GM13977 (cell line): ENCODE data around the gene HYDIN.

ENCODE experiments used
- DNase-seq: peaks from one replicate; pipeline ENCODE4 v3.0.0; 2012; ENCODE audit warnings: low spot score
- in situ Hi-C: fragments of 300-500 bp; cut with MboI; formaldehyde crosslinking; loops from one replicate; pipeline ENCODE4 v1.12.0; 2022; ENCODE audit warnings: low sequenced_read_pairs, low pct_unique_long_range_greater_than_20kb, mixed read lengths, inconsistent platforms; ENCODE audit not compliant: unreplicated experiment
- TF ChIP-seq, protein P1 (sequence below): IDR thresholded peaks from 2 replicates; pipeline ENCODE4 v1.5.1; 2012; ENCODE audit warnings: mild to moderate bottlenecking, control low read depth; ENCODE audit not compliant: insufficient read depth; ENCODE audit errors: extremely low read depth, missing control alignments

HYDIN gene

DNA sequence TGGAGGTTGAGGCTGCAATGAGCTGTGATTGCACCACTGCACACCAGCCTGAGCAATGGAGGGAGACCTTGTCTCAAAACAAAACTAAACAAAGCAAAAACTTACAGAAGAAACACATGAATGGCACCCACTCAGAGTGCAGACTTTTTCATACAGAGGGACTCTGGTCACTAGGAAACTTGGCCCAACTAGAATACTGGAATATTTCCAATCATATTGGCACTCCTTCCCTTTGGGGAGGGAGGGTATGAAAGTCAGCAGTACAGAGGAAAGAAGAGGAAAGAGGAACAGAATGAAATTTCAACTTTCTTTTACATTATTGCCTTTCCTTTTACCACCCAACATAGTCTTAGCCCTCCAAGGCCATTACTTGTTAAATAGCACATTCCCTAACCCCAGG, 30.5 kb upstream of the HYDIN start:
- DNase-seq = no peak
- TF ChIP-seq, protein P1, sequence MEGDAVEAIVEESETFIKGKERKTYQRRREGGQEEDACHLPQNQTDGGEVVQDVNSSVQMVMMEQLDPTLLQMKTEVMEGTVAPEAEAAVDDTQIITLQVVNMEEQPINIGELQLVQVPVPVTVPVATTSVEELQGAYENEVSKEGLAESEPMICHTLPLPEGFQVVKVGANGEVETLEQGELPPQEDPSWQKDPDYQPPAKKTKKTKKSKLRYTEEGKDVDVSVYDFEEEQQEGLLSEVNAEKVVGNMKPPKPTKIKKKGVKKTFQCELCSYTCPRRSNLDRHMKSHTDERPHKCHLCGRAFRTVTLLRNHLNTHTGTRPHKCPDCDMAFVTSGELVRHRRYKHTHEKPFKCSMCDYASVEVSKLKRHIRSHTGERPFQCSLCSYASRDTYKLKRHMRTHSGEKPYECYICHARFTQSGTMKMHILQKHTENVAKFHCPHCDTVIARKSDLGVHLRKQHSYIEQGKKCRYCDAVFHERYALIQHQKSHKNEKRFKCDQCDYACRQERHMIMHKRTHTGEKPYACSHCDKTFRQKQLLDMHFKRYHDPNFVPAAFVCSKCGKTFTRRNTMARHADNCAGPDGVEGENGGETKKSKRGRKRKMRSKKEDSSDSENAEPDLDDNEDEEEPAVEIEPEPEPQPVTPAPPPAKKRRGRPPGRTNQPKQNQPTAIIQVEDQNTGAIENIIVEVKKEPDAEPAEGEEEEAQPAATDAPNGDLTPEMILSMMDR = no peak
- in situ Hi-C loops = no loop called here

DNA sequence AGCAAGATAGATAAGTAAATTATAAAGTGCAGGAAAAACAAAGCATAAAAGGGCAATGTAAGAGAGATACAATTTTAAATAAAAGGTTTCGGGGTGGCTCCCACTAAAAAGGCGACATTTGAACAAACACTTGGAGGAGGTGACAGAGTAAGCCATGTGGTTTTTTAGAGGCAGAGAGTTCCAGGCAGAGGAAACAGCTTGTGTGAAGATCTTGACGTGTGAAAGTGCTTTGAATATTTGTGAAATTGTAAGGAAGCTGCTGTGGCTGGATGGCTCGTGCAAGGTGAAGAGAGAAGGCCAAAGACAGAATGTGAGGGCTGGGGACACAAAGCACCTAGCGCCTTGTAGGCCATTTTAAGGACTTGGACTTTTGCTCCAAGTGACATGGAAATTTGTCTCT, 28.6 kb upstream of the HYDIN start:
- in situ Hi-C loops = no loop called here
- DNase-seq = no peak
- TF ChIP-seq, protein P1 = no peak

DNA sequence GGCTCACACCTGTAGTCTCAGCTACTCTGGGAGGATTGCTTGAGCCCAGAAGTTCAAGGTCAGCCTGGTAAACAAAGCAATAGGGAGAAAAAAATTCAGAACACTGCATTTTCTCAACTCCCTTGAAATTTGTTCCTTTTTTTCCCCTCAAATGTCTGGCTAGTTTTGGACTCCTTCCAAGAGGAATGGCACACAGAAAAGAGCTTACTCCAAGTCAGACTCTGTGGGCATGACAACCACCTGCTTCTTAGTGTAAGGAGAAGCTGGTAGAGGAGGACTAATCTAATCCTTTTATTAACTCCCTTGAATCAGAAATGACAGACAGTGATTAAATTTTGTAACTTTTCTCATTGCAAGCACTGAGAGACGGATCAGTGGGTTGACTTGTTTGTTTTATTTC, 27.9 kb upstream of the HYDIN start:
- TF ChIP-seq, protein P1 = no peak

DNA sequence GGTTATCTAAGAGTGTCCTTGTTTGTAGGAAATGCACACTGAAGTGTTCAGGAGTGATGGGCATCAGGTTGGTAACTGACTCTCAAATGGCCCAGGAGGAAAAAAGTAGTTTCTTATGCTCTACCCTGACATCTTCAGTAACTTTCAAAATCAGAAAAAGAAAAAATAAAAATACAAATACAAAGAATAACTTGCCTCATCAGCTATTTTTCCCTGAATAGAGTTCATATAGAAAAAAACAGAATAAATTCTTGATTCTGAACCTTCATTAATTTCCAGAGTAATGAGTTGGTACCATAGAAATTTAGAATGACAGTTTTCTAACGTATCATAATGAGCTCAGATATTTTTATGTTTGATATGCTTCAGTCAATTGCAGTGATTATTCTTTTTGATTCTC, 27.2 kb upstream of the HYDIN start:
- in situ Hi-C loops = no loop called here
- DNase-seq = no peak
- TF ChIP-seq, protein P1 = no peak

More for the DNA sequence above, 27.9 kb upstream of the HYDIN start:
- in situ Hi-C loops = no loop called here
- no peak for DNase-seq

DNA sequence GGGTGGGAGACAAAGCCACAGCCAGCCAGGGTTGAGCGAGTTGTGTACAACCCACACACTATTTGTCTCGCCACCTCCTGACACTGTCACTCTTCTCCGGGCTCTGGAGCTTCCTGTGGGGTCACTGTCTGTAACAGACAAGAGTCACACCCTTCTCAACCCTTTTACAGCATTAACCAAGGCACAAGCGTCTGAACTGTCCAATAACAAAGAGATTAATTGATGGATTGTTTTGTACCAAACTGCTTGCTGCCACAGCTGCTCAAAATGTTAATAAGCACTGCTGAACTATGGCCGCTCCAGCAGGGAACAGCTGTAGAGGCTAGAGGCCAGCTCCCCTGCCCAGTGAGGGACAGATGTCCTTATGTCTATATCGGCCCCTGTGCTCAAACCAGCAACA, 25.2 kb upstream of the HYDIN start:
- TF ChIP-seq, protein P1 = no peak
- in situ Hi-C loops = no loop called here
- no peak for DNase-seq

DNA sequence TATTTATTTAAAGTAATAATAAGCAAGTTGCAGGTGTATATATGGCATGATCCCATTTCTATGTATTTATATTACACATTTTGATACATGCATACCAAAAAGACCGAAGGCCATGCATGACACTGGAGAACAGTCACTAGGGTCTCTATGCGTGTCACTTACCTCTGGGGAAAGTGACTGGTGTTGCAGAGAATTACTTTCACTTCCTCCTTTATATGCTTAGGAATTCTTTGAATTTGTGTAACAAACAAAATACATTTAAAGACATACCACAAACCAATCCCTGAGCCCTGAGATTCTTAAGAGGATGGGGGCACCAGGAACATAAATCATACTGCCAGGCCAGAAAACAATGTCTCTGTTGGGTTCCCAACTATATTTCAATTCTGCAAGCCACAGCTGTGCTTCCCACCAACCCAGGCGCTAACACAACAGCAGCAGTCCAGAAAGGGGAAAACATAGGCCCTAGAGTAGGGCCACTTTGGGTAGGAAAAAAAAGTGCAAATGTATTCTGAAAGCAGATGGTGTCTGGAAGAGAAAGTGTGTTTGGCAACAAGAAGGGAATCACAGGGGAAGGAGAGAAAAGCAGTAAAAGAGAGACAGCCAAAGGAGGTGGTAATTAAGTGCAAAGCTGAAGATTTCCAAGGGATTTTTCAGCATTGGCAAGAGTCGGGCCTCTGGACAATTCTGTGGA, 24.5 kb upstream of the HYDIN start:
- in situ Hi-C loops = no loop called here
- TF ChIP-seq, protein P1 = no peak
- DNase-seq = no peak
